WERI-Rb-1 (cell line): ENCODE measurements around the gene OR10H5.
"Not testable (repeated sequence)": the region's sequence is repeated elsewhere in the genome, so short reads cannot be mapped to it uniquely, and the experiment has no call there.

ENCODE experiments used
- DNase-seq: peaks from one replicate; pipeline ENCODE4 v3.0.0-alpha.2; 2020
- H3K27ac ChIP-seq: fragments of 250-450 bp; sonication (Bioruptor Pico); 2 replicates; pipeline ENCODE4 v1.5.1; 2020; ENCODE audit warnings: mild to moderate bottlenecking, moderate library complexity
- H3K27me3 ChIP-seq: fragments of 250-450 bp; sonication (Bioruptor Pico); 2 replicates; pipeline ENCODE4 v1.5.1; 2021; ENCODE audit warnings: mild to moderate bottlenecking, low read depth, moderate library complexity; ENCODE audit not compliant: insufficient read depth, severe bottlenecking
- H3K36me3 ChIP-seq: fragments of 250-450 bp; sonication (Bioruptor Pico); 2 replicates; pipeline ENCODE4 v1.5.1; 2020; ENCODE audit warnings: mild to moderate bottlenecking, moderate library complexity
- H3K4me3 ChIP-seq: 2 replicates; pipeline ENCODE4 v1.5.1; 2011; ENCODE audit warnings: low read depth, mild to moderate bottlenecking, control low read depth, low read length
- H3K9me3 ChIP-seq: fragments of 250-450 bp; sonication (Bioruptor Pico); 2 replicates; pipeline ENCODE4 v1.5.1; 2021; ENCODE audit warnings: mild to moderate bottlenecking, moderate library complexity; ENCODE audit not compliant: severe bottlenecking
- CTCF ChIP-seq: IDR thresholded peaks from 2 replicates; pipeline ENCODE4 v1.5.1; 2011; ENCODE audit warnings: low read depth, mild to moderate bottlenecking, control low read depth, inconsistent platforms, low read length

The OR10H5 gene

GRCh38 chr19:15779756-15780476, 7.5 kb upstream of the OR10H5 start:
- no peak overlapping the region for H3K4me3 ChIP-seq
- no peaks in the 10 kb centered on the region for H3K36me3 ChIP-seq
- H3K9me3 ChIP-seq, result no peaks in the 10 kb centered on the region
- DNase-seq, result no peak
- no peak for TF ChIP-seq CTCF
- peaks cover 11% of the 10 kb centered on the region for H3K27me3 ChIP-seq
- H3K27ac ChIP-seq, result no peak overlapping the region

- TF ChIP-seq CTCF, result no peak
- no peak overlapping the region for H3K4me3 ChIP-seq
Observed at GRCh38 chr19:15780610-15781418, 6.6 kb upstream of the OR10H5 start.

GRCh38 chr19:15781661-15782060, 5.8 kb upstream of the OR10H5 start:
- no peak for DNase-seq
- no peaks in the 10 kb centered on the region for H3K9me3 ChIP-seq

More at GRCh38 chr19:15780610-15781418, 6.6 kb upstream of the OR10H5 start:
- no peak overlapping the region for H3K27ac ChIP-seq
- peaks cover 6% of the 10 kb centered on the region for H3K27me3 ChIP-seq
- H3K9me3 ChIP-seq, result no peaks in the 10 kb centered on the region
- no peaks in the 10 kb centered on the region for H3K36me3 ChIP-seq
- no peak for DNase-seq

GRCh38 chr19:15782211-15782610, 5.2 kb upstream of the OR10H5 start:
- no peak for TF ChIP-seq CTCF
- Histone ChIP-seq H3K36me3 (no peaks in the 10 kb centered on the region), H3K27me3 (peaks cover 14% of the 10 kb centered on the region), H3K27ac (no peak overlapping the region), H3K9me3 (no peaks in the 10 kb centered on the region), H3K4me3 (no peak overlapping the region)
- DNase-seq, result no peak

More at GRCh38 chr19:15781661-15782060, 5.8 kb upstream of the OR10H5 start:
- TF ChIP-seq CTCF, result no peak
- Histone ChIP-seq H3K36me3 (no peaks in the 10 kb centered on the region), H3K27me3 (peaks cover 8% of the 10 kb centered on the region), H3K27ac (no peak overlapping the region), H3K4me3 (no peak overlapping the region)

GRCh38 chr19:15782896-15783295, 4.6 kb upstream of the OR10H5 start:
- peaks cover 21% of the 10 kb centered on the region for H3K27me3 ChIP-seq
- not testable (repeated sequence) for H3K36me3 ChIP-seq, H3K27ac ChIP-seq, H3K9me3 ChIP-seq, DNase-seq, H3K4me3 ChIP-seq

- no peak for TF ChIP-seq CTCF
- Histone ChIP-seq H3K36me3 (no peaks in the 10 kb centered on the region), H3K27ac (no peak overlapping the region), H3K4me3 (no peak overlapping the region), H3K27me3 (peaks cover 66% of the 10 kb centered on the region), H3K9me3 (no peaks in the 10 kb centered on the region)
- DNase-seq, result no peak
Observed at GRCh38 chr19:15788594-15789270, 1.3 kb downstream of the OR10H5 start.
